ENCODE results near the gene PINLYP.

Gene PINLYP

DNA sequence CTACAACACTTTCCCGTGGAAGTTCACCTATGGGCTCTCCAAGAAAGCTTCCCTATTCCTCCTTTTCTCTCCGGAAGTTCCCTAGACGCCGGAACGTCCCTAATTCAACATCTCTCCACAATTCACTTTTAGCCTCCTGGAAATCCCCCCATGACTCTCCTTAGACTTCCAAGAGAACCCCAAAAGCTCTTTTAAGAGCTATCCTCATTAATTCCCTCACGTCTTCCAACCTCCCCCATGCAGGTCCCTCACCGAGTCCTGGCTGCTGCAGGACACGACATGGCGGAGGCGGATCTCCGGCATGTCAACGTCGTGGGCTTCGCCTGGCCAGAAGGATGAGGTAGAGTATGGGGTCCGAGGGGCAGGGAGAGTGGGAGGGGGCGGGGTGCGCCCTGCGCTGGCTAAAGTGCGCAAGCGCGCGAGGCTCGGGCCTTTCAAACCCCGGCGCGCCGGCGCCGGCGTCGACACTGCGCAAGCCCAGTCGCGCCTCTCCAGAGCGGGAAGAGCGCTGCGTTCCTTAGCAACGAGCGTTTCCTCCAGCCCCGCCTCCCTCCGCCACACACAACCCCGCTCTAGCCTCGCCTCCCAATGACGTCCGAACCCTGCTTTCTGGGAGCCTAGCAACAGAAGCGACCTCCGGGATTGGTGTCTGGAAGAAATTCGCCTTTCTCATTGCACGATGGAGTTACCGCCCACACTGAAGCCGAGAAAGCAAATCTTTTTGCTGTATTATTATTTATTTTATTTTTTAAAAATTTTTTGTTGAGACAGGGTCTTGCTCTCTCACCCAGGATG is at the start of gene PINLYP, which contains the start of gene XRCC1:
TSS of gene PINLYP (plus strand) at position 646 of the 795 bp plus-strand sequence. CDS start 1,391 bp downstream, outside the sequence.
TSS of gene XRCC1 (minus strand) at position 372 of the 795 bp plus-strand sequence. CDS start at position 303, 69 bp downstream.
- Histone ChIP-seq H3K27me3 (ENCODE audit: insufficient read depth, low read depth, severe bottlenecking) (no peaks in the 10 kb centered on the region), H3K36me3 (peaks cover 31% of the 10 kb centered on the region), H3K27ac (peak within 1 kb of the TSS; percentile 92), H3K9me3 (ENCODE audit: severe bottlenecking) (no peaks in the 10 kb centered on the region), H3K4me3 (ENCODE audit: low read depth, low read length) (peak within 1 kb of the TSS; percentile 100)
- peak; percentile 98 for DNase-seq
- TF ChIP-seq, protein P1, sequence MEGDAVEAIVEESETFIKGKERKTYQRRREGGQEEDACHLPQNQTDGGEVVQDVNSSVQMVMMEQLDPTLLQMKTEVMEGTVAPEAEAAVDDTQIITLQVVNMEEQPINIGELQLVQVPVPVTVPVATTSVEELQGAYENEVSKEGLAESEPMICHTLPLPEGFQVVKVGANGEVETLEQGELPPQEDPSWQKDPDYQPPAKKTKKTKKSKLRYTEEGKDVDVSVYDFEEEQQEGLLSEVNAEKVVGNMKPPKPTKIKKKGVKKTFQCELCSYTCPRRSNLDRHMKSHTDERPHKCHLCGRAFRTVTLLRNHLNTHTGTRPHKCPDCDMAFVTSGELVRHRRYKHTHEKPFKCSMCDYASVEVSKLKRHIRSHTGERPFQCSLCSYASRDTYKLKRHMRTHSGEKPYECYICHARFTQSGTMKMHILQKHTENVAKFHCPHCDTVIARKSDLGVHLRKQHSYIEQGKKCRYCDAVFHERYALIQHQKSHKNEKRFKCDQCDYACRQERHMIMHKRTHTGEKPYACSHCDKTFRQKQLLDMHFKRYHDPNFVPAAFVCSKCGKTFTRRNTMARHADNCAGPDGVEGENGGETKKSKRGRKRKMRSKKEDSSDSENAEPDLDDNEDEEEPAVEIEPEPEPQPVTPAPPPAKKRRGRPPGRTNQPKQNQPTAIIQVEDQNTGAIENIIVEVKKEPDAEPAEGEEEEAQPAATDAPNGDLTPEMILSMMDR (IDR thresholded peaks at IDR 0.05; ENCODE audit: low read depth, low read length): no peak

- no peaks in the 10 kb centered on the region for H3K9me3 ChIP-seq (ENCODE audit: severe bottlenecking)
- no peaks in the 10 kb centered on the region for H3K27me3 ChIP-seq (ENCODE audit: insufficient read depth, low read depth, severe bottlenecking)
- peak overlapping the region; percentile 59; the same call in 1 of the 2 replicates for H3K27ac ChIP-seq
- peak overlapping the region; percentile 81 for H3K4me3 ChIP-seq (ENCODE audit: low read depth, low read length)
- TF ChIP-seq, protein P1 (IDR thresholded peaks at IDR 0.05; ENCODE audit: low read depth, low read length): no peak
- DNase-seq: no peak
- H3K36me3 ChIP-seq: no peaks in the 10 kb centered on the region
These were observed 49.5 kb upstream of the PINLYP start for GRCh38 chr19:43525836-43526771.

- DNase-seq: peak; percentile 84
- no peaks in the 10 kb centered on the region for H3K9me3 ChIP-seq (ENCODE audit: severe bottlenecking)
- peak within 1 kb of the TSS; percentile 59 for H3K27ac ChIP-seq
These were observed 48.4 kb upstream of the PINLYP start, which contains the start of gene ETHE1 for GRCh38 chr19:43526884-43527859. Gene ETHE1, minus strand, starts transcription at chr19:43527201. Its CDS starts 24 bp downstream, at chr19:43527177.

DNA sequence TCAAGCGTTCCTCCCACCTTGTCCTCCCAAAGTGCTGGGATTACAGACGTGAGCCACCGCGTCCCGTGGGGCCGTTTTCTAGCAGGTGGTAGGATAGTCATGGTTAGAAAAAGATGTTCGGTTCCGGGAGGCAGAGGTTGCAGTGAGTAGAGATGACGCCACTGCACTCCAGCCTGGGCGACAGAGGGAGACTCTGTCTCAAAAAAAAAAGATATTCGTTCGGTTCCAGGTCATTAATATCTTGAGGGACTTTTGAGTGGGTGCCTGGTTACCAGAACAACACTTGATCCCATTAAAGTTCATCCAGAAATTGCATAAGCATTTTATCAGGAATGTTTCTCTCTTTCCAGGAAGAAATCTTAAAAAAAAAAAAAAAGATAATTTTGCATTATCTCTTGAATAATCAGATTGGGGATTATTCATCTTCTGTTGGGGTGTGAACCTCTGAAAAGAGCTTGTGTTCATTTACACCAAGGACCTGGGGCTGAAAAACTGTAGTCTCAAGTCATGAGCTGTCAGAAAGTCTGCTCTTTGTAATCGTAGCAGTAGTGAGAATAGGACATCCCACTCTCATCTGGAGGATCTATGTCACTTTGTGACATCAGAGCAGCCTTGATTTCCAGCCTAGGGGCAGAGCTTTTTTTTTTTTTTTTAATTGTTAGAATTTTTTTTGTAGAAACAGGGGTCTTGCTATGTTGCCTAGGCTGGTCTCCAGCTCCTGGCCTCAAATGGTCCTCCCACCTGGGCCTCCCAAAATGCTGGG is 47.6 kb upstream of the PINLYP start:
- H3K27me3 ChIP-seq (ENCODE audit: insufficient read depth, low read depth, severe bottlenecking): no peaks in the 10 kb centered on the region
- no peaks in the 10 kb centered on the region for H3K9me3 ChIP-seq (ENCODE audit: severe bottlenecking)
- H3K4me3 ChIP-seq (ENCODE audit: low read depth, low read length): no peak overlapping the region
- DNase-seq: no peak
- H3K36me3 ChIP-seq: no peaks in the 10 kb centered on the region
- TF ChIP-seq, protein P1 (IDR thresholded peaks at IDR 0.05; ENCODE audit: low read depth, low read length): no peak
- H3K27ac ChIP-seq: no peak overlapping the region

More at GRCh38 chr19:43526884-43527859, 48.4 kb upstream of the PINLYP start, which contains the start of gene ETHE1:
- TF ChIP-seq, protein P1 (IDR thresholded peaks at IDR 0.05; ENCODE audit: low read depth, low read length): no peak
- Histone ChIP-seq H3K36me3 (no peaks in the 10 kb centered on the region), H3K4me3 (ENCODE audit: low read depth, low read length) (peak within 1 kb of the TSS; percentile 81), H3K27me3 (ENCODE audit: insufficient read depth, low read depth, severe bottlenecking) (no peaks in the 10 kb centered on the region)
